Measurements from ENCODE around the gene MX1. TPM values are rescaled to one million over a fixed set of nuclear protein-coding genes. Genes with fewer than 3 reads are reported as not detected.

MX1 gene
- total RNA-seq, 1 experiment from 2014 or later = 1.2 TPM

DNA sequence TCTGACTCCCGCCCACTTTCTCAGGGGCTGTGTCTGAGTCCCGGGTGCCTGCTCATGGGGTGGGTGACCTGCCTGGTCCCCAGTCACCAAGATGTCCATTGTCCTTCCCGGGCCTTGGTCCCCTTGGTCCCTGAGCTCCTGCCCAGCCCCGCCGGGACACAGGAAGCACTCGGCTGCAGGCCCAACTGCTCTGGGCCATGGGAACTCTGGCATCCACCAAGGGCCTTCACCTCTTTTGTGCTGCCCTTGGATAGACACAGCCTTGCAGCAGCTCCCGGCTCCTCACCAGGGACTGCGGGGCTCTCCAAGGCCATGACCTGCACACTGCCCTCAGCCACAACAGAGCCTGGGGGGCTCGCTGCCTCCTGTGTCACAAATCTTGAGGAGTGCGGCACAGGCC is 22.1 kb upstream of the MX1 start:
- intact Hi-C loops (cut with micrococcal nuclease; ENCODE audit: unreplicated experiment) = no loop called here
- CTCF ChIA-PET = no interaction called here
- BruUV-seq (replicated peaks) = no TSS peak
- H3K4me1 ChIP-seq (ENCODE audit: insufficient read depth, low read length, poor library complexity, severe bottlenecking) = no peaks in the 10 kb centered on the region
- H3K36me3 ChIP-seq (ENCODE audit: insufficient read depth, low read length, poor library complexity, severe bottlenecking) = no peaks in the 10 kb centered on the region
- DNase-seq (ENCODE audit: low spot score) = no peak
- no peak overlapping the region for H3K27ac ChIP-seq (ENCODE audit: low read depth, low read length, poor library complexity, severe bottlenecking)
- no peaks in the 10 kb centered on the region for H3K27me3 ChIP-seq (replicated peaks; ENCODE audit: insufficient read depth, low read depth, low read length, poor library complexity)
- POLR2A ChIA-PET (ENCODE audit: low non-redundant PET) = no interaction called here
- TF ChIP-seq, protein P1, sequence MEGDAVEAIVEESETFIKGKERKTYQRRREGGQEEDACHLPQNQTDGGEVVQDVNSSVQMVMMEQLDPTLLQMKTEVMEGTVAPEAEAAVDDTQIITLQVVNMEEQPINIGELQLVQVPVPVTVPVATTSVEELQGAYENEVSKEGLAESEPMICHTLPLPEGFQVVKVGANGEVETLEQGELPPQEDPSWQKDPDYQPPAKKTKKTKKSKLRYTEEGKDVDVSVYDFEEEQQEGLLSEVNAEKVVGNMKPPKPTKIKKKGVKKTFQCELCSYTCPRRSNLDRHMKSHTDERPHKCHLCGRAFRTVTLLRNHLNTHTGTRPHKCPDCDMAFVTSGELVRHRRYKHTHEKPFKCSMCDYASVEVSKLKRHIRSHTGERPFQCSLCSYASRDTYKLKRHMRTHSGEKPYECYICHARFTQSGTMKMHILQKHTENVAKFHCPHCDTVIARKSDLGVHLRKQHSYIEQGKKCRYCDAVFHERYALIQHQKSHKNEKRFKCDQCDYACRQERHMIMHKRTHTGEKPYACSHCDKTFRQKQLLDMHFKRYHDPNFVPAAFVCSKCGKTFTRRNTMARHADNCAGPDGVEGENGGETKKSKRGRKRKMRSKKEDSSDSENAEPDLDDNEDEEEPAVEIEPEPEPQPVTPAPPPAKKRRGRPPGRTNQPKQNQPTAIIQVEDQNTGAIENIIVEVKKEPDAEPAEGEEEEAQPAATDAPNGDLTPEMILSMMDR (conservative IDR thresholded peaks at IDR 0.05; ENCODE audit: low read depth, low read length) = no peak
- TF ChIP-seq EZH2 (IDR thresholded peaks at IDR 0.05; ENCODE audit: borderline replicate concordance, low read depth, low read length, poor library complexity, severe bottlenecking) = no peak
- H3K9me3 ChIP-seq (ENCODE audit: low read depth, low read length, poor library complexity, severe bottlenecking) = no peaks in the 10 kb centered on the region
- no peak overlapping the region for H3K4me3 ChIP-seq (ENCODE audit: low read depth, low read length, poor library complexity, severe bottlenecking)

DNA sequence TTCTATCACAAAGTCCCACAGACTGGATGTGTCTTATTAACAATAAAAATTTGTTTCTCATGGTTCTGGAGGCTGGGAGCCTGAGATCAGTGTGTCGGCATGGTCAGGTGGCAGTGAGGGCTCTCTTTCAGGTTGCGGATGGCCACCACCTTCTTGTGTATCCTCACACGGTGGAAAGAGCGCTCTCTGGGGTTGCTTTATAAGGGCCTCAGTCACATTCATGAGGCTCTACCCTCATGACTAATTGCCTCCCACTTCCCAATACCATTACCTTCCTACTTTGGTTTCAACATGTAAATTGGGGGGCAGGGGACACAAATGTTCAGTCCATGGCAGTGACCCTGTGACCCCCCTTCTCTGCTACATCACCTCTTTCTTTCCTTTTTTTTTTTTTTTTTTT is 20.7 kb upstream of the MX1 start:
- BruUV-seq (replicated peaks) = no TSS peak
- POLR2A ChIA-PET (ENCODE audit: low non-redundant PET) = no interaction called here
- Histone ChIP-seq H3K9me3 (ENCODE audit: low read depth, low read length, poor library complexity, severe bottlenecking) (no peaks in the 10 kb centered on the region), H3K4me1 (ENCODE audit: insufficient read depth, low read length, poor library complexity, severe bottlenecking) (no peaks in the 10 kb centered on the region), H3K27me3 (replicated peaks; ENCODE audit: insufficient read depth, low read depth, low read length, poor library complexity) (no peaks in the 10 kb centered on the region), H3K4me3 (ENCODE audit: low read depth, low read length, poor library complexity, severe bottlenecking) (no peak overlapping the region), H3K36me3 (ENCODE audit: insufficient read depth, low read length, poor library complexity, severe bottlenecking) (no peaks in the 10 kb centered on the region), H3K27ac (ENCODE audit: low read depth, low read length, poor library complexity, severe bottlenecking) (no peak overlapping the region)
- intact Hi-C loops (cut with micrococcal nuclease; ENCODE audit: unreplicated experiment) = no loop called here
- DNase-seq (ENCODE audit: low spot score) = no peak
- no peak for TF ChIP-seq EZH2 (IDR thresholded peaks at IDR 0.05; ENCODE audit: borderline replicate concordance, low read depth, low read length, poor library complexity, severe bottlenecking)
- TF ChIP-seq, protein P1 (conservative IDR thresholded peaks at IDR 0.05; ENCODE audit: low read depth, low read length) = no peak
- CTCF ChIA-PET = no interaction called here

DNA sequence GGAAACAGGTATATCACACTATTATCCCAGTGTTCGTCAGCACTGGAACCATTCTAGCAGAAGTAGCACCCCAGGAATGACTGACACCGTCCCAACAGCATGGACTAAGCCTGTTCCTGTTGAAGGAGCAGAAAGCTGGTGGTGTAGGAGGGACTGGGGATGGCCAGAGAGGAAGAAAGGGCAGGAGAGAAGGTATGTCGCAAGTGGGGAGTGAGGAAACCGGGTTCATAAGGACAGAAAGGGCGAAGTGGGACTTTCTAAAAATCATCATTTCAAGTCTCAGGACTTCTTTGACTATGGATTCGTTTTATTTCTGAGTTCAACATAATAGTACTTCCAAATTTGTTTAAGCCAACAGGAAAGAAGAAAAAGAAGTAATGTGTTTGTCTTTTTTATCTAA is 19.7 kb upstream of the MX1 start:
- BruUV-seq (replicated peaks) = no TSS peak
- no peak overlapping the region for H3K27ac ChIP-seq (ENCODE audit: low read depth, low read length, poor library complexity, severe bottlenecking)
- no peak for DNase-seq (ENCODE audit: low spot score)
- ChIA-PET POLR2A (ENCODE audit: low non-redundant PET) (no interaction called here), CTCF (no interaction called here)
- H3K36me3 ChIP-seq (ENCODE audit: insufficient read depth, low read length, poor library complexity, severe bottlenecking) = no peaks in the 10 kb centered on the region
- H3K4me1 ChIP-seq (ENCODE audit: insufficient read depth, low read length, poor library complexity, severe bottlenecking) = no peaks in the 10 kb centered on the region
- intact Hi-C loops (cut with micrococcal nuclease; ENCODE audit: unreplicated experiment) = no loop called here
- no peaks in the 10 kb centered on the region for H3K9me3 ChIP-seq (ENCODE audit: low read depth, low read length, poor library complexity, severe bottlenecking)
- H3K27me3 ChIP-seq (replicated peaks; ENCODE audit: insufficient read depth, low read depth, low read length, poor library complexity) = no peaks in the 10 kb centered on the region
- no peak overlapping the region for H3K4me3 ChIP-seq (ENCODE audit: low read depth, low read length, poor library complexity, severe bottlenecking)
- TF ChIP-seq, protein P1 (conservative IDR thresholded peaks at IDR 0.05; ENCODE audit: low read depth, low read length) = no peak
- no peak for TF ChIP-seq EZH2 (IDR thresholded peaks at IDR 0.05; ENCODE audit: borderline replicate concordance, low read depth, low read length, poor library complexity, severe bottlenecking)
